HUES6 (cell line): Measurements from ENCODE around the gene NOS1AP.

ENCODE experiments used
- H3K27ac ChIP-seq: 2 replicates; pipeline ENCODE4 v1.7.0; 2013; ENCODE audit warnings: low read depth, mild to moderate bottlenecking, low read length, inconsistent platforms
- H3K27me3 ChIP-seq: 2 replicates; pipeline ENCODE4 v1.6.1; 2013; ENCODE audit warnings: low read length; ENCODE audit not compliant: control insufficient read depth, insufficient read depth
- H3K36me3 ChIP-seq: 2 replicates; pipeline ENCODE4 v1.6.1; 2013; ENCODE audit warnings: low read length; ENCODE audit not compliant: control insufficient read depth, insufficient read depth
- H3K4me1 ChIP-seq: 2 replicates; pipeline ENCODE4 v1.6.1; 2013; ENCODE audit warnings: low read length; ENCODE audit not compliant: control insufficient read depth, insufficient read depth
- H3K4me3 ChIP-seq: 2 replicates; pipeline ENCODE4 v1.5.1; 2013; ENCODE audit warnings: low read depth, low read length
- H3K9ac ChIP-seq: one replicate; pipeline ENCODE4 v1.6.1; 2013; ENCODE audit warnings: mild to moderate bottlenecking, low read length
- H3K9me3 ChIP-seq: 2 replicates; pipeline ENCODE4 v1.6.1; 2013; ENCODE audit warnings: low read depth, low read length; ENCODE audit not compliant: control insufficient read depth, insufficient read depth

NOS1AP gene

DNA sequence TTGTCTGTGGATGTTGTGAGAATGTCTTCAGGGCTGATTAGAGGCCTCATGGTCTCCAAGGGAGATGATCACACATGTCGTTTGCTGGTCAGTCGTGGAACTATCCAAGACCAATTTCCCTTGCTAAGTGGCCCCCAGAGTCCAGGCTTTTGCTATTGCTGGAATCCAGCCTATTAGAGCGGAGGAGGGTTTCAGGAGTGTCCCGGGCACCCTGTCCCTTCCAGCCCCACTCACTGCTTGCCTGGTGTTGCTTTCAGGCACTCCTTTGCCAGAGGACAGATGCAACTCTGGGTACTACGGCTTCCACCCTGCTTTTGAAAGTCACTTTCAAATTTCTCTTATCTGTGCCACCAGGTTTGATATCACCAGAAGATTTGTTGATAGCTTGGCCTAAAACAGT lies 149.1 kb downstream of the NOS1AP start:
- Histone ChIP-seq H3K4me3 (no peak overlapping the region), H3K9ac (no peak overlapping the region), H3K4me1 (peaks cover 69% of the 10 kb centered on the region), H3K36me3 (no peaks in the 10 kb centered on the region), H3K27ac (no peak overlapping the region), H3K27me3 (no peaks in the 10 kb centered on the region), H3K9me3 (no peaks in the 10 kb centered on the region)

GRCh38 chr1:162218975-162219374 lies 149.5 kb downstream of the NOS1AP start:
- Histone ChIP-seq H3K9me3 (no peaks in the 10 kb centered on the region), H3K27me3 (no peaks in the 10 kb centered on the region), H3K4me1 (peaks cover 72% of the 10 kb centered on the region), H3K27ac (no peak overlapping the region), H3K9ac (no peak overlapping the region), H3K4me3 (no peak overlapping the region), H3K36me3 (no peaks in the 10 kb centered on the region)

DNA sequence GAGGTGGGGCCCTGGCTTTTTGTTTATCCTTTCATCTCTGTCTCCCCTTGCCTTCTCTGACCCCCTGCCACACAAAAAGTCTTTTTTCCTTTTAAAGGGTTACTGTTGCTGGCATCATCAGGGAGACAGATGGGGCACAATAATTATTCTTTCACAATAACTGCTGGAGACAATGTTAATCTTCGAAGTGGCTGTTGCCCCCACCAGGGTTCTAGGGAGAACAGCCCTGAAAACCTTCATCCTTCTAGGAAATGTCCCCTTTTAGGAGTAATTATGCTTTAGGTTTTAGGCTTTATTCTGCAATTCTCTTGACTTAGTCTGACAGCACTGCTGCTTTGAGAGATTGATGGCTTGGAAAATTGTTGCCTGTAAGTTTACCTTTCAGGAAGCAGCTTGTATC lies 150.0 kb downstream of the NOS1AP start:
- no peak overlapping the region for H3K4me3 ChIP-seq
- no peaks in the 10 kb centered on the region for H3K36me3 ChIP-seq
- no peak overlapping the region for H3K27ac ChIP-seq
- no peak overlapping the region for H3K9ac ChIP-seq
- no peaks in the 10 kb centered on the region for H3K27me3 ChIP-seq
- H3K9me3 ChIP-seq, result no peaks in the 10 kb centered on the region
- peaks cover 73% of the 10 kb centered on the region for H3K4me1 ChIP-seq

GRCh38 chr1:162220009-162220539 lies 150.6 kb downstream of the NOS1AP start:
- H3K9ac ChIP-seq, result no peak overlapping the region
- no peak overlapping the region for H3K27ac ChIP-seq

GRCh38 chr1:162222014-162222413 lies 152.5 kb downstream of the NOS1AP start:
- peaks cover 76% of the 10 kb centered on the region for H3K4me1 ChIP-seq

More at GRCh38 chr1:162220009-162220539, 150.6 kb downstream of the NOS1AP start:
- Histone ChIP-seq H3K4me1 (peaks cover 77% of the 10 kb centered on the region), H3K27me3 (no peaks in the 10 kb centered on the region; the same call in 1 of the 2 replicates), H3K4me3 (no peak overlapping the region), H3K36me3 (no peaks in the 10 kb centered on the region), H3K9me3 (no peaks in the 10 kb centered on the region)

GRCh38 chr1:162222730-162223129 lies 153.2 kb downstream of the NOS1AP start:
- no peak overlapping the region for H3K27ac ChIP-seq
- no peaks in the 10 kb centered on the region for H3K9me3 ChIP-seq
- H3K4me3 ChIP-seq, result no peak overlapping the region
- H3K4me1 ChIP-seq, result peaks cover 72% of the 10 kb centered on the region
- H3K36me3 ChIP-seq, result no peaks in the 10 kb centered on the region
- peaks cover 3% of the 10 kb centered on the region; the same call in 1 of the 2 replicates for H3K27me3 ChIP-seq
- no peak overlapping the region for H3K9ac ChIP-seq

More at GRCh38 chr1:162222014-162222413, 152.5 kb downstream of the NOS1AP start:
- no peaks in the 10 kb centered on the region; the same call in 1 of the 2 replicates for H3K27me3 ChIP-seq
- H3K9ac ChIP-seq, result no peak overlapping the region
- H3K36me3 ChIP-seq, result no peaks in the 10 kb centered on the region
- no peak overlapping the region for H3K27ac ChIP-seq
- no peaks in the 10 kb centered on the region for H3K9me3 ChIP-seq
- no peak overlapping the region for H3K4me3 ChIP-seq

- H3K4me1 ChIP-seq, result peaks cover 67% of the 10 kb centered on the region
- H3K9me3 ChIP-seq, result no peaks in the 10 kb centered on the region
- peaks cover 3% of the 10 kb centered on the region; the same call in 1 of the 2 replicates for H3K27me3 ChIP-seq
- no peak overlapping the region for H3K9ac ChIP-seq
- no peak overlapping the region for H3K4me3 ChIP-seq
- H3K36me3 ChIP-seq, result no peaks in the 10 kb centered on the region
- no peak overlapping the region for H3K27ac ChIP-seq
Measured at GRCh38 chr1:162223488-162223887, 154.0 kb downstream of the NOS1AP start.

- H3K4me1 ChIP-seq, result peaks cover 59% of the 10 kb centered on the region
- H3K4me3 ChIP-seq, result no peak overlapping the region
- no peaks in the 10 kb centered on the region for H3K36me3 ChIP-seq
- H3K27me3 ChIP-seq, result peaks cover 3% of the 10 kb centered on the region; the same call in 1 of the 2 replicates
- no peaks in the 10 kb centered on the region for H3K9me3 ChIP-seq
- no peak overlapping the region for H3K9ac ChIP-seq
- H3K27ac ChIP-seq, result no peak overlapping the region
Measured at GRCh38 chr1:162224267-162224666, 154.8 kb downstream of the NOS1AP start.

DNA sequence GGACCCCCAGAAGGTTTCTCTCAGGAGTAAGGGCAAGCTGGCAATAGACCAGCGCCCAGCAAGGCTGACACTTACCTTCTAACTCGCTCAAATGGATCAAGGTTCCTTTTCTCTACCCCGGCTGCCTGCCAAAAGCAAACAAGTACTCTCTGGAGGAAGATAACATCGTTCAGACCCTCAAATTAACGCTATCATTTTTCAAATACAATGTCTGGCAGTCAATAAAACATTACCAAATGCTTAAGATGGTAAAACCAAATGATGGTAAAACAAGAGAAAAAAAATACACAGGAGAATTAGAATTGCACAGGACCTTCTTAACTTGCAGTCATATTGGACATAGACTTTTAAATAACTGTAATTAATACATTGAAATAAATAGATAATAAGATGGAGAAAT lies 159.1 kb downstream of the NOS1AP start:
- Histone ChIP-seq H3K4me1 (peaks cover 52% of the 10 kb centered on the region), H3K27me3 (peaks cover 3% of the 10 kb centered on the region; the same call in 1 of the 2 replicates), H3K27ac (no peak overlapping the region)

GRCh38 chr1:162229549-162229948 lies 160.1 kb downstream of the NOS1AP start:
- peaks cover 48% of the 10 kb centered on the region for H3K4me1 ChIP-seq
- no peaks in the 10 kb centered on the region for H3K9me3 ChIP-seq
- no peak overlapping the region for H3K9ac ChIP-seq
- H3K4me3 ChIP-seq, result no peak overlapping the region
- H3K27me3 ChIP-seq, result peaks cover 3% of the 10 kb centered on the region; the same call in 1 of the 2 replicates
- no peak overlapping the region for H3K27ac ChIP-seq
- H3K36me3 ChIP-seq, result no peaks in the 10 kb centered on the region

More for the DNA sequence above, 159.1 kb downstream of the NOS1AP start:
- no peak overlapping the region for H3K9ac ChIP-seq
- no peaks in the 10 kb centered on the region for H3K9me3 ChIP-seq
- no peak overlapping the region for H3K4me3 ChIP-seq
- H3K36me3 ChIP-seq, result no peaks in the 10 kb centered on the region

- no peak overlapping the region for H3K4me3 ChIP-seq
Measured at GRCh38 chr1:162230096-162230495, 160.6 kb downstream of the NOS1AP start.

More at GRCh38 chr1:162230096-162230495, 160.6 kb downstream of the NOS1AP start:
- H3K36me3 ChIP-seq, result no peaks in the 10 kb centered on the region
- H3K9ac ChIP-seq, result no peak overlapping the region
- peaks cover 3% of the 10 kb centered on the region; the same call in 1 of the 2 replicates for H3K27me3 ChIP-seq
- H3K4me1 ChIP-seq, result peaks cover 46% of the 10 kb centered on the region
- no peaks in the 10 kb centered on the region for H3K9me3 ChIP-seq
- no peak overlapping the region for H3K27ac ChIP-seq
